ENCODE results near the gene CAPN5. TPM values are rescaled to one million over a fixed set of nuclear protein-coding genes. Genes with fewer than 3 reads are reported as not detected.

CAPN5 gene
- total and polyA plus RNA-seq, 2 of the 13 experiments (the other 11 are each of a cell fraction or from before 2014, with no cell fraction given) = 0.27 to 1.2 TPM

DNA sequence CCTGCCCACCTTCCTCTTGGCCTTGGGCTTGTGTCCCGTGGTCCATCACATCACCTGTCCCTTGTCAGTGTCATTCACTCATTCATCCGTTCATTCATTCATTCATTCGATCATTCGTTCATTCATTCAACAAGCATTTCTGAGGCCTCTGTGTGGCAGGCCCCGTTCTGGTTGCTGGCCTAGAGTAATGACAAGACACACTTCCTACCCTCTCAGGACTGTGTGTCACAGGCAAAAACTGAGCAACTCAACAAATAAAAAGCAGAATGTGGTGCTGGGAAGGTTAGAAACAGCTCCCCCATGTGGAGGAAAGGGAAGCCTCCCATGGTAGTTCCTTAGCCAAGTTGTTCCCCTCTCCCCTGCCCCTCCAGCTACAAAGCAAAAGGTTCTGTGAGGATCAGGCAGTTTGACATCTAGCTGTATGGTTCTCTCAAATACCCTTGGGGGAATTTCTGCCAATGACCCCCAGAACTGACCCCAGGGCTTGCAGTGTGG is 34.3 kb downstream of the CAPN5 start:
- BruUV-seq (replicated peaks) = no TSS peak
- ATAC-seq (peak; percentile 45), DNase-seq (ENCODE audit: low spot score) (peak; percentile 41), FAIRE-seq (peak; percentile 51)
- no peak for TF ChIP-seq ASH2L (IDR thresholded peaks at IDR 0.05; ENCODE audit: insufficient read length, low read depth, low read length)
- no peak for TF ChIP-seq ZNF839 (CRISPR knock-in tag; IDR thresholded peaks at IDR 0.05; ENCODE audit: borderline replicate concordance)
- TF ChIP-seq SMC3 (IDR thresholded peaks at IDR 0.05; ENCODE audit: low read length) = peak; percentile 45; the same call in 1 of the 2 replicates
- TF ChIP-seq, protein P1, sequence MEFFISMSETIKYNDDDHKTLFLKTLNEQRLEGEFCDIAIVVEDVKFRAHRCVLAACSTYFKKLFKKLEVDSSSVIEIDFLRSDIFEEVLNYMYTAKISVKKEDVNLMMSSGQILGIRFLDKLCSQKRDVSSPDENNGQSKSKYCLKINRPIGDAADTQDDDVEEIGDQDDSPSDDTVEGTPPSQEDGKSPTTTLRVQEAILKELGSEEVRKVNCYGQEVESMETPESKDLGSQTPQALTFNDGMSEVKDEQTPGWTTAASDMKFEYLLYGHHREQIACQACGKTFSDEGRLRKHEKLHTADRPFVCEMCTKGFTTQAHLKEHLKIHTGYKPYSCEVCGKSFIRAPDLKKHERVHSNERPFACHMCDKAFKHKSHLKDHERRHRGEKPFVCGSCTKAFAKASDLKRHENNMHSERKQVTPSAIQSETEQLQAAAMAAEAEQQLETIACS (CRISPR knock-in tag; IDR thresholded peaks at IDR 0.05) = no peak
- TF ChIP-seq ZNF83 (CRISPR knock-in tag; IDR thresholded peaks at IDR 0.05; ENCODE audit: borderline replicate concordance) = no peak
- TF ChIP-seq, protein P2, sequence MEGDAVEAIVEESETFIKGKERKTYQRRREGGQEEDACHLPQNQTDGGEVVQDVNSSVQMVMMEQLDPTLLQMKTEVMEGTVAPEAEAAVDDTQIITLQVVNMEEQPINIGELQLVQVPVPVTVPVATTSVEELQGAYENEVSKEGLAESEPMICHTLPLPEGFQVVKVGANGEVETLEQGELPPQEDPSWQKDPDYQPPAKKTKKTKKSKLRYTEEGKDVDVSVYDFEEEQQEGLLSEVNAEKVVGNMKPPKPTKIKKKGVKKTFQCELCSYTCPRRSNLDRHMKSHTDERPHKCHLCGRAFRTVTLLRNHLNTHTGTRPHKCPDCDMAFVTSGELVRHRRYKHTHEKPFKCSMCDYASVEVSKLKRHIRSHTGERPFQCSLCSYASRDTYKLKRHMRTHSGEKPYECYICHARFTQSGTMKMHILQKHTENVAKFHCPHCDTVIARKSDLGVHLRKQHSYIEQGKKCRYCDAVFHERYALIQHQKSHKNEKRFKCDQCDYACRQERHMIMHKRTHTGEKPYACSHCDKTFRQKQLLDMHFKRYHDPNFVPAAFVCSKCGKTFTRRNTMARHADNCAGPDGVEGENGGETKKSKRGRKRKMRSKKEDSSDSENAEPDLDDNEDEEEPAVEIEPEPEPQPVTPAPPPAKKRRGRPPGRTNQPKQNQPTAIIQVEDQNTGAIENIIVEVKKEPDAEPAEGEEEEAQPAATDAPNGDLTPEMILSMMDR (CRISPR knock-in tag; IDR thresholded peaks at IDR 0.05) = peak; percentile 56
- TF ChIP-seq ZBTB21 (CRISPR knock-in tag; IDR thresholded peaks at IDR 0.05) = no peak
- no peak for TF ChIP-seq NR2F1 (CRISPR knock-in tag; IDR thresholded peaks at IDR 0.05)
- TF ChIP-seq STAG1 (CRISPR knock-in tag; IDR thresholded peaks at IDR 0.05) = peak; percentile 55
- TF ChIP-seq ZNF24 (IDR thresholded peaks at IDR 0.05) = peak; percentile 85
- intact Hi-C loops (cut with micrococcal nuclease; ENCODE audit: unreplicated experiment) = loop anchor here (2.0 kb wide), 1 partner anchor 54 kb away; no protein-coding TSS in a partner anchor
- CTCF ChIA-PET (ENCODE audit: low intra/inter-chr PET ratio, low total read pairs) = interaction anchor here (1.8 to 2.7 kb wide), 2 partner anchors 54 to 181 kb away, joined by 6 to 18 read pairs; no protein-coding TSS in a partner anchor
- H4K20me1 ChIP-seq (ENCODE audit: insufficient read depth, low read length) = no peaks in the 10 kb centered on the region
- H3K27me3 ChIP-seq (ENCODE audit: control insufficient read depth in 1 of 2, insufficient read depth in 2 of 2, low read length in 2 of 2) = peaks cover 1 to 4% of the 10 kb centered on the region in 2 experiments; a peak in 2 of 5 replicates
- no peak overlapping the region for H2AFZ ChIP-seq (ENCODE audit: low read length)
- 61% methylated on average over 5 of the region's 5 CpGs for WGBS (ENCODE audit: low lambda C conversion rate)
- H3K4me1 ChIP-seq (ENCODE audit: insufficient read depth, low read length) = peaks cover 22% of the 10 kb centered on the region
- H3K9ac ChIP-seq (ENCODE audit: insufficient read depth, low read depth, low read length) = no peak overlapping the region
- no peaks in the 10 kb centered on the region for H3K36me3 ChIP-seq (replicated peaks in 1 of 2; ENCODE audit: control insufficient read depth in 1 of 2, insufficient read depth in 2 of 2, low read length in 2 of 2)
- no peak overlapping the region for H3K4me2 ChIP-seq (ENCODE audit: low read depth, low read length)
- no peaks in the 10 kb centered on the region for H3K79me2 ChIP-seq (ENCODE audit: insufficient read depth, low read length)
- H3K9me3 ChIP-seq (ENCODE audit: low read length) = no peaks in the 10 kb centered on the region
- in situ Hi-C loops (cut with HindIII; ENCODE audit: extremely low pct_ligation_motif_present, low pct_unique_long_range_greater_than_20kb) = no loop called here
- H3K27ac ChIP-seq (ENCODE audit: extremely low read length, insufficient read depth, low read length) = no peak overlapping the region
- POLR2A ChIA-PET = no interaction called here
- H3K4me3 ChIP-seq (replicated peaks in 1 of 3; ENCODE audit: insufficient read depth in 1 of 3, low read depth in 2 of 3, low read length in 3 of 3) = no peak overlapping the region

Measured in HepG2 (cell line).